ENCODE results near the gene CABLES1.

The CABLES1 gene

GRCh38 chr18:23159344-23159743 lies 24.1 kb downstream of the CABLES1 start:
- Mint-ChIP-seq H3K36me3 (no peaks in the 10 kb centered on the region), H3K4me3 (no peak overlapping the region), H3K27ac (no peak overlapping the region), H3K4me1 (no peaks in the 10 kb centered on the region), H3K9me3 (no peaks in the 10 kb centered on the region), H3K27me3 (peaks cover 16% of the 10 kb centered on the region)
- DNase-seq (ENCODE audit: low spot score in 2 of 2) (no peak), ATAC-seq (ENCODE audit: low read depth) (no peak)

DNA sequence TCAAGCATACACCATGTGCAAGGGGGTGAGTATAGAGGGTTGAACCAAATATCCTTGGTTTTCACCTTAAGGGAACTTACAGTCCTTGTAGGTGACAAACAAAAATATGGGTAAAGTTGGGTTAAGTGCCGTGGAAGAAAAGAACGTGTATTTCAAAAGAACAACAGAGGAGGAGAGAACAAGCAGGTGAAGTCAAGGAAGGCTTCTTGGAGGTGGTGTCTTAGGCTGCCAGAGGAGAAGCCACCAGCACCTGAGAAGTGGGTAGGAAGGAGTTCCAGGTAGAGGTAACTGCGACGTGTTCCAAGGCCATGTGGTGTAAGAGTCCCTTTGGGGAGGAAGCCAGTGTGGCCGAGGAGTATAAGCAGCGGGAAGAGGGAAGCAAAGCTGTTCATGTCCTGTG lies 27.2 kb downstream of the CABLES1 start:
- no peak for DNase-seq (ENCODE audit: low spot score in 2 of 2)
- H3K27me3 Mint-ChIP-seq, result peaks cover 14% of the 10 kb centered on the region
- no peaks in the 10 kb centered on the region for H3K36me3 Mint-ChIP-seq
- no peaks in the 10 kb centered on the region for H3K4me1 Mint-ChIP-seq
- H3K4me3 Mint-ChIP-seq, result no peak overlapping the region
- ATAC-seq (ENCODE audit: low read depth), result no peak
- H3K27ac Mint-ChIP-seq, result no peak overlapping the region
- H3K9me3 Mint-ChIP-seq, result no peaks in the 10 kb centered on the region

DNA sequence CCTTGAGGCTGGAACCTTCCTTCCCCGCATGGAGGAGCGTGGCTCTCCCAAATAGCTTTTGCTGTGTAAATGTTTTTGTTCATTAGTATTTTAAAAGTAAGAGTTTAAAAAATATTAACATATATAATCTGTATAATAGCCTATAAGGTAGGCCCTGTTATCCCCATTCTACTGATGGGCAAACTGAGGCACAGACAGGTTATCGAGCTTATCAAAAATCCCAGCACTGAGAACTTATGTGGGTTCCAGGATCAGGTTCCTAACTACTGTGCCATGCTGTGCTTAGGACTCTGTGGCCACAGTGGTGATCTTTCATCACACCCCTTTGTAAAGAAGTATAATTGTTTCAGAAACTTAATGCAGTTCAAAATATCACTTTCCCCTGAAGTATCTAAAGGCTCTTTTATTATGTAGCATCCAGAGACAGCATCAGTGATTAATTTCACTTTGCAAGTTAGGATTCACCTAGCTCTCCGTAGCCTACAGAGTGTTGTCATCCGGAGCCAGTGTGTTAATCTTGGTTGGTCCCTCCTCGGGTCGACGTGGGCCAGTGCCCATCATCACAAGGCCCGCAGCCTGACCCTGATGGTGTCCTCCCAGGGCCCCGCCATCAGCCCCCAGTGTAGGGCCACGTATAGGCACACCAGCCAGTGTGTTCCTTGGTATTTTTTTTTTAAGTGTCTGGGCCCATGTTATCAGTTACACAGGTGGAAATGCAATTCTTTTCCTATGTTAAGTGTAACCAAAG lies 28.7 kb downstream of the CABLES1 start:
- Mint-ChIP-seq H3K27me3 (peaks cover 14% of the 10 kb centered on the region), H3K4me3 (no peak overlapping the region)

DNA sequence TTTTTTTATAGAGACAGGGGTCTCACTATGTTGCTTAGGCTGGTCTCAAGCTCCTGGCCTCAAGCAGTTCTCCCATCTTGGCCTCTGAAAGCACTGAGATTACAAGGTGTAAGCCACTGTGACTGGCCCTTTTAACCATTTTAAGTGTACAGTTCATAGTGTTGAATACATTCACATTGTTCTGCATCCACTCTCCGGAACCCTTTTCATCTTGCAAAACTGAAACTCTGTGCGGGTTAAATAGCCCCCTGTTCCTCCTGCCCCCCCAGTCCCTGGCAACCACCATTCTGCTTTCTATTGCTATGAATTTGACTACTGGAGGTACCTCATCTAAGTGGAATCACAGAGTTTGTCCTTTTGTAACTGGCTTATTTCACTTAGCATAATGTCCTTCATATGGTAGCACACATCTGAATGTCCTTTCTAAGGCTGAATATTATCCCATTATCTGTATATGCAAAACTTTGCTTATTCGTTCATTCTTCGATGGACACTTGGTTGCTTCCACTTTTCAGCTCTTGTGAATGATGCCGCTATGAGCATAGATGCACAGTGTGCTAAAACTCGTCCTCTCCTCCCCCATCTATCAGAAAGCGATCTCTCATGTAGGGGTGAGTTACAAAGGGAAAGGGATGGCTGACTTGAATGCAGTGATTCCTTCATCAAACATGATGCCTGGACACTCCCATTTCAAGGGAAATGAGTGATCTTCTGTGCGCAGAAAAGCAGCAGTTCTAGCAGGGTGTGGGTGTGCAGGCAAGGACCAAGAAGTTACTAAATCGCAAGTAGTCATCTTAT lies 30.2 kb downstream of the CABLES1 start:
- Mint-ChIP-seq H3K36me3 (no peaks in the 10 kb centered on the region), H3K27me3 (peaks cover 14% of the 10 kb centered on the region), H3K27ac (no peak overlapping the region), H3K9me3 (no peaks in the 10 kb centered on the region), H3K4me3 (no peak overlapping the region), H3K4me1 (no peaks in the 10 kb centered on the region)
- DNase-seq (ENCODE audit: low spot score in 2 of 2) (no peak), ATAC-seq (ENCODE audit: low read depth) (no peak)

More for the DNA sequence above, 28.7 kb downstream of the CABLES1 start:
- Mint-ChIP-seq H3K9me3 (no peaks in the 10 kb centered on the region), H3K36me3 (no peaks in the 10 kb centered on the region), H3K4me1 (no peaks in the 10 kb centered on the region), H3K27ac (no peak overlapping the region)
- ATAC-seq (ENCODE audit: low read depth) (no peak), DNase-seq (ENCODE audit: low spot score in 2 of 2) (no peak)

DNA sequence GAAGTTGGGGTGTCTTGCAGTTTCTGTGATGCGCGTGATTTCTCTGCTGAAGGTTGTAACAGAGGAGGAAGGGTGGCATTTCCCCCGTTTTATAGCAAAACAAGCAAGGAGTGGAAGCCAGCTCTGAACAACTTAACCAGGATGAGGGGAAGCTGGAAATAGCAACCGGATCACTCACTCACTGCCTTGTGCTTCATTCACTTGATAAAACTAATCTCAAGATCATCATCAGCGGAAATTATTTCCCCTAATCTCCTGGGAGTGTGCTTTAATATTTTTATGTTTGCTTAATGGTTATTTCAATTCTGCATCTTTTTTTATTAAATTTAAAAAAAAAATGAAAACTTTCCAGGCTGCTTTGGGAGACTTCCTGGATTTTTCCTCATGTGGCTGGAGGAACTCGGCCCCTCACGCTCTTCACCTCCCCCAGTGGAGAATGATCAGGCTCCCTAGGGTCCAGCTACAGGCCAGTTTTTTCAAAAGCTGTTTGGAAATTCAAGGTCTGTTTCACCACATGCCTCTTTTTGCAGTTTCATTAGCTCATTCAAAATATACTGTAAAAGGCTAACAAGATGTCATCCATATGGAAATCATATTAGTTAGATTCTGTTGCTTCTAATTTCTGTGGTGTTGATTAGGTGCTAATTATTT lies 31.7 kb downstream of the CABLES1 start:
- no peaks in the 10 kb centered on the region for H3K9me3 Mint-ChIP-seq
- no peak overlapping the region for H3K4me3 Mint-ChIP-seq
- no peak for DNase-seq (ENCODE audit: low spot score in 2 of 2)
- no peak for ATAC-seq (ENCODE audit: low read depth)
- peaks cover 14% of the 10 kb centered on the region for H3K27me3 Mint-ChIP-seq
- H3K36me3 Mint-ChIP-seq, result no peaks in the 10 kb centered on the region
- H3K4me1 Mint-ChIP-seq, result no peaks in the 10 kb centered on the region
- H3K27ac Mint-ChIP-seq, result no peak overlapping the region

DNA sequence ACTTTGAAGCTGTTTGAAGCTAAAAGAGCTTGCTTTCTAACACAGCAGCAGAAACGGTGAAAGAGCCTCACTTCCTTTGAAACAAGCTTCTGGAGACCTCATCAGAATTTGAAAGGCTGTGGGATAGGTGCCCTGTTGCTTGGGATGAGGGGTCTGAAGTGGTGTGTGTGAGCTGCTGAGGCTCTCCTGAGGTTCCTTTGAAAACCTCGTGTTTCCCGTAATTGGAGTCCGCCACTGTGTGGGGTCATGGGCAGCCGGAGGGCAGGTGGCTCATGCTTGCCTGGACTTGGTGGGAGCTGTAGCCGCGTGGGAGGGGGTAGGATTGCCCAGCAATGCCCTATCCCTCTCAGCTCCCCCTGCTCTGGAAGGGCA lies 34.4 kb downstream of the CABLES1 start:
- H3K9me3 Mint-ChIP-seq, result no peaks in the 10 kb centered on the region
- H3K4me1 Mint-ChIP-seq, result no peaks in the 10 kb centered on the region
- no peak overlapping the region for H3K4me3 Mint-ChIP-seq
- H3K27me3 Mint-ChIP-seq, result no peaks in the 10 kb centered on the region
- DNase-seq (ENCODE audit: low spot score in 2 of 2) (no peak), ATAC-seq (ENCODE audit: low read depth) (no peak)
- H3K36me3 Mint-ChIP-seq, result no peaks in the 10 kb centered on the region
- H3K27ac Mint-ChIP-seq, result no peak overlapping the region

GRCh38 chr18:23170137-23170536 lies 34.9 kb downstream of the CABLES1 start:
- no peak for DNase-seq (ENCODE audit: low spot score in 2 of 2)
- H3K36me3 Mint-ChIP-seq, result no peaks in the 10 kb centered on the region

DNA sequence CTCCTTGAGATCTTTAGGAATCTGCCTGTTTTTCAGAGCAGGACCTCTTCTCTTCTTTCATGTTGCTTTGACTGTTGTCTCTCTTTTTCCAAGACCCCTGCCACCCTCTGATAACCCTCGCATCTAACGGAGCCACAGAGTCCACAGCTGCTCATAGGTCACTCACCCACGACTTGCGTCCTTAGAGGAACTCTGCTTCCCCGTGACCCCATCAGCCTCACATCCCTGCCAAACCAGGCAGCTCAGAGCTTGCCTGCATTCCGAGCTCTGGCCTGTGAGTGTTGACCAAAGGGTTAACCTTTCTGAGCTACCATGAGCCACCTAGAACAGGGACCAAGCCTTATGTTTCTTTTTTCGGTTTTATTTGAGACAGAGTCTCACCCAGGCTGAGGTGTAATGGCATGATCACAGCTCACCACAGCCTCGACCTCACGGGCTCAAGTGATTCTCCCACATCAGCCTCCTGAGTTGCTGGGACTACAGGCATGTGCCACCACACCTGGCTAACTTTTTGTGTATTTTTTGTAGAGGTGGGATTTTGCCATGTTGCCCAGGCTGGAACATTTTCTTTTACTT lies 36.4 kb downstream of the CABLES1 start:
- H3K9me3 Mint-ChIP-seq, result no peaks in the 10 kb centered on the region
- no peaks in the 10 kb centered on the region for H3K36me3 Mint-ChIP-seq
- no peak overlapping the region for H3K4me3 Mint-ChIP-seq
- H3K4me1 Mint-ChIP-seq, result no peaks in the 10 kb centered on the region
- ATAC-seq (ENCODE audit: low read depth), result no peak
- peaks cover 2% of the 10 kb centered on the region for H3K27me3 Mint-ChIP-seq
- H3K27ac Mint-ChIP-seq, result no peak overlapping the region
- no peak for DNase-seq (ENCODE audit: low spot score in 2 of 2)

More at GRCh38 chr18:23170137-23170536, 34.9 kb downstream of the CABLES1 start:
- Mint-ChIP-seq H3K9me3 (no peaks in the 10 kb centered on the region), H3K4me1 (no peaks in the 10 kb centered on the region), H3K27ac (no peak overlapping the region), H3K4me3 (no peak overlapping the region), H3K27me3 (no peaks in the 10 kb centered on the region)
- no peak for ATAC-seq (ENCODE audit: low read depth)

- no peaks in the 10 kb centered on the region for H3K4me1 Mint-ChIP-seq
- ATAC-seq (ENCODE audit: low read depth) (no peak), DNase-seq (ENCODE audit: low spot score in 2 of 2) (no peak)
- peaks cover 2% of the 10 kb centered on the region for H3K27me3 Mint-ChIP-seq
- no peaks in the 10 kb centered on the region for H3K9me3 Mint-ChIP-seq
- no peak overlapping the region for H3K27ac Mint-ChIP-seq
- no peaks in the 10 kb centered on the region for H3K36me3 Mint-ChIP-seq
- no peak overlapping the region for H3K4me3 Mint-ChIP-seq
Measured at GRCh38 chr18:23172591-23173380, 37.5 kb downstream of the CABLES1 start.

DNA sequence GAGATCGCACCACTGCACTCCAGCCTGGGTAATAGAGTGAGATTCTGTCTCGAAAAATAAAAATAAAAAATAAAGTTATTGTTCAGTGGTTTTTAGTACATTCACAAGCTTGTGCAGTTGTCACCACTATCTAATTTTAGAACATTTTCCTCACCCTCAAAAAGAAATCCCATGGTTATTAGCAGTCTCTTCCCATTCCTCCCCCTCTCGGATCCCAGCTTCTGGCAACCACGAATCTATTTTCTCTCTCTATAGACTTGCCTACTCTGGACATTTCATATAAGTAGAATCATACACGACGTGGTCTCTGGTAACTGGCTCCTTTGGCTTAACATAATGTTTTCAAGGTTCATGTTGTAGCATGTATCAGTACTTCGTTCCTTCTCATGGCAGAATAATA lies 38.6 kb downstream of the CABLES1 start:
- no peak overlapping the region for H3K27ac Mint-ChIP-seq
- peaks cover 2% of the 10 kb centered on the region for H3K27me3 Mint-ChIP-seq
- no peaks in the 10 kb centered on the region for H3K36me3 Mint-ChIP-seq
- DNase-seq (ENCODE audit: low spot score in 2 of 2) (no peak), ATAC-seq (ENCODE audit: low read depth) (no peak)
- H3K4me3 Mint-ChIP-seq, result no peak overlapping the region
- H3K4me1 Mint-ChIP-seq, result no peaks in the 10 kb centered on the region
- no peaks in the 10 kb centered on the region for H3K9me3 Mint-ChIP-seq

GRCh38 chr18:23176701-23177432 lies 41.6 kb downstream of the CABLES1 start:
- H3K36me3 Mint-ChIP-seq, result no peaks in the 10 kb centered on the region
- peaks cover 3% of the 10 kb centered on the region for H3K4me1 Mint-ChIP-seq
- no peak for DNase-seq (ENCODE audit: low spot score in 2 of 2)
- H3K27ac Mint-ChIP-seq, result no peak overlapping the region
- ATAC-seq (ENCODE audit: low read depth), result no peak
- no peaks in the 10 kb centered on the region for H3K9me3 Mint-ChIP-seq
- H3K27me3 Mint-ChIP-seq, result peaks cover 2% of the 10 kb centered on the region
- H3K4me3 Mint-ChIP-seq, result no peak overlapping the region

DNA sequence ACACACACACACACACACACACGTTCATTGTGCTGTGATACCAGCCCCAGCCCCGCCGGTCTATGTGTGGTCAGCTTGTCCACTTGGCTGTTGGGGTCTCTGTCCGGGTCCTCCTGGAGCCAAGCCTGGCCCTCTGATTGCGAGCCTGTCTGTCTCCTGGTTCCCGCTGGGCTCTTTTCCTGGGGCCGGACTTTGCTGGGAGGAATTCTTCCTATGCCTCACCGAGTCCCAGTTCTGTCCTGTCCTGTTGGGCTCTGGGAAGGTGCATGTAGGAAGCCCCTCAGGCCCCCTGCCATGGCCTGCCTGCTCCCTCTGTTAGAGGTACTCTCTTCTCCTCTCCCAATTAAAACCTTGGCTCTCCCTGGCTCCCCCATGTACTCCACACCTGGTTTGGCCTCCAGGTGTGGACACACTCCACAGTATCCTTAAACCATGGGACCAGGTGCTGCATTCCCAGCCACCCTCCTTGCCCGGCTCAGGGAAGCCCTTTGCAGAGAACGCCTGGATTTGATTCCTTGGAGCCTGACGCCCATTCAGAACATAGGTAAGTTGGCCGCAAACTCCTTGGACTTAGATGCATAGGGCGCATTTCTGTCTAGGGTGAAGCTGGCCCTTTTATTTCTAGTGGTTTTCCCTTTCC lies 42.3 kb downstream of the CABLES1 start:
- ATAC-seq (ENCODE audit: low read depth) (no peak), DNase-seq (ENCODE audit: low spot score in 2 of 2) (no peak)
- Mint-ChIP-seq H3K27me3 (peaks cover 2% of the 10 kb centered on the region), H3K36me3 (no peaks in the 10 kb centered on the region), H3K9me3 (no peaks in the 10 kb centered on the region), H3K27ac (no peak overlapping the region), H3K4me1 (peaks cover 3% of the 10 kb centered on the region), H3K4me3 (no peak overlapping the region)

GRCh38 chr18:23178201-23178600 lies 42.9 kb downstream of the CABLES1 start:
- H3K27ac Mint-ChIP-seq, result no peak overlapping the region
- DNase-seq (ENCODE audit: low spot score in 2 of 2) (no peak), ATAC-seq (ENCODE audit: low read depth) (no peak)
- H3K4me3 Mint-ChIP-seq, result no peak overlapping the region
- H3K9me3 Mint-ChIP-seq, result no peaks in the 10 kb centered on the region
- H3K4me1 Mint-ChIP-seq, result peaks cover 3% of the 10 kb centered on the region
- peaks cover 2% of the 10 kb centered on the region for H3K27me3 Mint-ChIP-seq
- H3K36me3 Mint-ChIP-seq, result no peaks in the 10 kb centered on the region
